HCT116 (cell line): ENCODE data around the gene KNTC1. TPM values are rescaled to one million over a fixed set of nuclear protein-coding genes. Genes with fewer than 3 reads are reported as not detected.
"Not testable (repeated sequence)": the region's sequence is repeated elsewhere in the genome, so short reads cannot be mapped to it uniquely, and the experiment has no call there.

Source experiments
- ATAC-seq: fragments of 200-7000 bp; cut with Tn5 transposase; 2 replicates; pipeline ENCODE4 v1.9.1; 2020; ENCODE audit warnings: mild to moderate bottlenecking, moderate library complexity
- BruUV-seq: library from RNA; stranded (reverse); fragments of 400-500 nt; replicated peaks from 2 replicates; lab custom pipeline; 2021; lab: Mats Ljungman, UMichigan
- CTCF ChIA-PET: fragments of 300-600 bp; sonication (Branson Sonifier 250); formaldehyde crosslinking; loops from one replicate; lab custom pipeline; 2021; ENCODE audit warnings: antibody characterized with exemption; lab: Charles Lee
- POLR2A ChIA-PET: fragments of 300-600, 350-600 bp; sonication (Branson Sonifier 250); formaldehyde crosslinking; loops from one replicate; lab custom pipeline; 2021; ENCODE audit warnings: antibody characterized with exemption; lab: Charles Lee
- RAD21 ChIA-PET, 2 experiments: fragments of 300-600 bp; sonication (Branson Sonifier 250); formaldehyde crosslinking; loops; one replicate each; lab custom pipeline; 2023; ENCODE audit warnings: low total read pairs in 2 of 2; ENCODE audit not compliant: uncharacterized antibody in 2 of 2, unreplicated experiment in 2 of 2, low non-redundant PET in 1 of 2; lab: Charles Lee
- DNase-seq: peaks from one replicate; pipeline ENCODE4 v3.0.0-alpha.2; 2010; ENCODE audit warnings: low read depth, low spot score
- H2AFZ ChIP-seq: fragments of 200-600 bp; shearing (Covaris generic), sonication (generic); 2 replicates; pipeline ENCODE4 v1.6.1; 2017; ENCODE audit warnings: low read depth, mixed run types, mixed read lengths, antibody characterized with exemption, low read length; ENCODE audit not compliant: poor library complexity, severe bottlenecking
- H3K27ac ChIP-seq: 2 replicates; pipeline ENCODE4 v1.5.1; 2012; ENCODE audit warnings: low read depth, low read length
- H3K27me3 ChIP-seq: fragments of 200-600 bp; sonication (generic); 2 replicates; pipeline ENCODE4 v1.6.1; 2016; ENCODE audit warnings: mixed run types, low read length, mixed read lengths; ENCODE audit not compliant: insufficient read depth
- H3K36me3 ChIP-seq, 2 experiments: fragments of 200-500 bp in 1 of 2; fragments of 200-600 bp in 1 of 2; sonication (Bioruptor generic) in 1 of 2; sonication (generic) in 1 of 2; 2 replicates each; pipeline versions ENCODE4 v1.5.1 to v1.6.1; 2014 to 2016; ENCODE audit warnings: low read length in 2 of 2, inconsistent platforms in 1 of 2, mixed read lengths in 1 of 2, mixed run types in 1 of 2; ENCODE audit not compliant: insufficient read depth in 2 of 2, control insufficient read depth in 1 of 2
- H3K4me1 ChIP-seq, 2 experiments: fragments of 200-600 bp in 1 of 2; sonication (generic) in 1 of 2; 2 replicates each; pipeline versions ENCODE4 v1.5.1 to v1.6.1; 2012 to 2017; ENCODE audit warnings: low read length in 2 of 2, inconsistent platforms in 1 of 2, mild to moderate bottlenecking in 1 of 2, mixed read lengths in 1 of 2, mixed run types in 1 of 2, moderate library complexity in 1 of 2; ENCODE audit not compliant: insufficient read depth in 2 of 2, control insufficient read depth in 1 of 2
- H3K4me2 ChIP-seq: fragments of 200-600 bp; sonication (generic); 2 replicates; pipeline ENCODE4 v1.6.1; 2017; ENCODE audit warnings: mixed run types, low read length, mixed read lengths
- H3K4me3 ChIP-seq, 2 experiments: fragments of 200-600 bp in 1 of 2; sonication (generic) in 1 of 2; replicated peaks in 1 of 2; 2 replicates each; pipeline ENCODE4 v1.5.1; 2011 to 2016; ENCODE audit warnings: low read length in 2 of 2, control low read depth in 1 of 2, low read depth in 1 of 2, mild to moderate bottlenecking in 1 of 2, mixed read lengths in 1 of 2, mixed run types in 1 of 2
- H3K79me2 ChIP-seq: fragments of 200-600 bp; sonication (generic); 2 replicates; pipeline ENCODE4 v1.6.1; 2017; ENCODE audit warnings: mild to moderate bottlenecking, mixed run types, low read length, moderate library complexity, mixed read lengths; ENCODE audit not compliant: insufficient read depth
- H3K9ac ChIP-seq: fragments of 200-600 bp; sonication (generic); 2 replicates; pipeline ENCODE4 v1.6.1; 2016; ENCODE audit warnings: low read length, mixed read lengths
- H3K9me2 ChIP-seq: fragments of 200-600 bp; sonication (generic), shearing (Covaris generic); 2 replicates; pipeline ENCODE4 v1.6.1; 2017; ENCODE audit warnings: mixed run types, mild to moderate bottlenecking, moderate library complexity; ENCODE audit not compliant: insufficient read depth
- H3K9me3 ChIP-seq, 2 experiments: fragments of 200-500 bp in 1 of 2; fragments of 200-600 bp in 1 of 2; sonication (Bioruptor generic) in 1 of 2; sonication (generic) in 1 of 2; 2 replicates each; pipeline ENCODE4 v1.6.1; 2014 to 2017; ENCODE audit warnings: low read length in 2 of 2, mixed read lengths in 2 of 2, inconsistent platforms in 1 of 2, low read depth in 1 of 2, mild to moderate bottlenecking in 1 of 2, mixed run types in 1 of 2, moderate library complexity in 1 of 2; ENCODE audit not compliant: control insufficient read depth in 1 of 2, insufficient read depth in 1 of 2
- H4K20me1 ChIP-seq: fragments of 200-600 bp; sonication (generic), shearing (Covaris generic); 2 replicates; pipeline ENCODE4 v1.6.1; 2017; ENCODE audit warnings: mixed run types, mild to moderate bottlenecking, moderate library complexity; ENCODE audit not compliant: insufficient read depth
- ATF3 ChIP-seq: IDR thresholded peaks from 2 replicates; pipeline ENCODE4 v1.6.1; 2012
- CEBPB ChIP-seq: IDR thresholded peaks from 2 replicates; pipeline ENCODE4 v1.6.1; 2012; ENCODE audit warnings: low read depth
- CTCF ChIP-seq, 3 experiments: fragments of 200-600 bp in 1 of 3; sonication (generic) in 1 of 3; IDR thresholded peaks in 2 of 3; conservative IDR thresholded peaks in 1 of 3; 2 replicates each; pipeline ENCODE4 v1.5.1; 2012 to 2017; ENCODE audit warnings: low read depth in 2 of 3, low read length in 2 of 3, antibody characterized with exemption in 1 of 3, borderline replicate concordance in 1 of 3, control low read depth in 1 of 3, mild to moderate bottlenecking in 1 of 3, mixed read lengths in 1 of 3, mixed run types in 1 of 3, moderate library complexity in 1 of 3; ENCODE audit not compliant: insufficient read depth in 1 of 3
- EGR1 ChIP-seq: IDR thresholded peaks from 2 replicates; pipeline ENCODE4 v1.6.1; 2012; ENCODE audit warnings: low read depth
- ELF1 ChIP-seq: IDR thresholded peaks from 2 replicates; pipeline ENCODE4 v1.6.1; 2012; ENCODE audit warnings: low read depth, borderline replicate concordance
- EZH2 ChIP-seq: fragments of 200-600 bp; sonication (generic); IDR thresholded peaks from 2 replicates; pipeline ENCODE4 v1.6.1; 2017; ENCODE audit warnings: antibody characterized with exemption, mixed run types
- RAD21 ChIP-seq: IDR thresholded peaks from 2 replicates; pipeline ENCODE4 v1.6.1; 2012; ENCODE audit warnings: low read depth, mild to moderate bottlenecking
- TCF7L2 ChIP-seq: IDR thresholded peaks from 2 replicates; pipeline ENCODE4 v1.7.0; 2011; ENCODE audit warnings: borderline replicate concordance, inconsistent platforms; ENCODE audit not compliant: insufficient read depth, insufficient read length; ENCODE audit errors: extremely low read depth
- YY1 ChIP-seq: IDR thresholded peaks from 2 replicates; pipeline ENCODE4 v1.6.1; 2011; ENCODE audit warnings: low read length, low read depth, moderate library complexity, mild to moderate bottlenecking; ENCODE audit not compliant: insufficient replicate concordance; ENCODE audit errors: extremely low read depth
- intact Hi-C: fragments of 100-400 bp; cut with micrococcal nuclease; formaldehyde crosslinking; loops from 2 replicates; pipeline ENCODE4 v1.10.0; 2022
- total RNA-seq: library from RNA; stranded (reverse); gene quantifications from one replicate; pipeline ENCODE4 v1.2.1, GENCODE V29; 2021; ENCODE audit not compliant: unreplicated experiment

KNTC1 gene
- total RNA-seq, 1 experiment from 2014 or later: 70.2 TPM

DNA sequence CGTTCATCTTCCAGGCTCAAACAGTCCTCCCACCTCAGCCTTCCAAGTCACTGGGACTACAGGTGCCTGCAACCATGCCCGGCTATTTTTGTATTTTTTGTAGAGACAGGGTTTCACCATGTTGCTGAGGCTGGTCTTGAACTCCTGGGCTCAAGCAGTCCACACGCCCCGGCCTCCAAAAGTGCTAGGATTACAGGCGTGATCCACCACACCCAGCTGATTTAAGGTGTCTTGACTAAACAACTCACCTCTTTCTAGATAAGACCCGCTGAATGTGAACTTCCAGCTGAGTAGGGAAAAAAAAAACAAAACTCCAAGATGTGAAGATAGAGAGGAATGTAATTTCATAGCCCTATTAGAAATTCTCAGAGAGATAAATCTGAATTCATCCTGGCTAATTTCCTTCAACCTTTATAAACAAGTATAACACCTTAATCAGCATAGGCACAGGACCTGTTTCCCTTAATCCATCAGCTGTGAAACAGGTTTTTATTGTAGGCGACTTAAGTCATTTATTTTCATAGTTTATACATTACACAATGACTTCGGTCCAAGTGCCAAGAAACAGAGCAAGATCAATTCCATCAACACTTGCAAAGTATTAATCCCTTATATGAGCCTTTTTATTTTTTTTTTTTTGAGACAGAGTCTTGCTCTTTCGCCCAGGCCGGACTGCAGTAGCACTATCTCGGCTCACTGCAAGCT is 124.6 kb downstream of the KNTC1 start:
- no peaks in the 10 kb centered on the region for H3K27me3 ChIP-seq
- H3K4me1 ChIP-seq: no peaks in the 10 kb centered on the region
- TF ChIP-seq YY1: no peak
- no peak for TF ChIP-seq CEBPB
- TF ChIP-seq EGR1: no peak
- no peak for TF ChIP-seq ATF3
- no peak for TF ChIP-seq CTCF (IDR thresholded peaks at IDR 0.05 in 2 of 3, conservative IDR thresholded peaks at IDR 0.05 in 1 of 3; ENCODE audit: borderline replicate concordance in 1 of 3, insufficient read depth in 1 of 3, low read depth in 2 of 3, low read length in 2 of 3)
- no peak for TF ChIP-seq TCF7L2
- TF ChIP-seq ELF1: no peak
- TF ChIP-seq EZH2: no peak
- no peak for TF ChIP-seq RAD21
- H3K9me3 ChIP-seq: no peaks in the 10 kb centered on the region
- H3K9me2 ChIP-seq: no peaks in the 10 kb centered on the region
- POLR2A ChIA-PET: no interaction called here
- no peak overlapping the region for H3K4me3 ChIP-seq
- no peak overlapping the region for H2AFZ ChIP-seq
- intact Hi-C loops: no loop called here
- no peaks in the 10 kb centered on the region for H4K20me1 ChIP-seq
- H3K36me3 ChIP-seq: no peaks in the 10 kb centered on the region
- no peak overlapping the region for H3K9ac ChIP-seq
- no TSS peak for BruUV-seq
- RAD21 ChIA-PET: no interaction called here
- no peak overlapping the region for H3K4me2 ChIP-seq
- CTCF ChIA-PET: no interaction called here
- H3K79me2 ChIP-seq: no peaks in the 10 kb centered on the region
- DNase-seq (no peak), ATAC-seq (no peak)
- H3K27ac ChIP-seq: no peak overlapping the region

DNA sequence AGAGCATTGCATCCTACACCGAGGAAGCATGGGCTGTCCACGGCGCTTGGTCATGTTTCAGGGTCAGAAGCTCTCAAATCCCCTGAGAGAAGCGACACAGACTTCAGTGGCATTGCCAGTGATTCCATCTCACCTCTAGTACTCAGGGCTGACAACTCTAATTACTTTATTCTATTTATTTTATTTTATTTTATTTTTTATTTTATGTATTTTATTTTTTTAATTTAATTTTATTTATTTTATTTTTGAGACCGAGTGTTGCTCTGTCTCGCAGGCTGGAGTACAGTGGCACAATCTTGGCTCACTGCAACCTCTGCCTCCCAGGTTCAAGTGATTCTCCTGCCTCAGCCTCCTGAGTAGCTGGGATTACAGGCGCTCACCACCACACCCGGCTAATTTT is 126.2 kb downstream of the KNTC1 start:
- DNase-seq, H3K79me2 ChIP-seq, H3K4me1 ChIP-seq, H4K20me1 ChIP-seq, POLR2A ChIA-PET, ATAC-seq, H3K36me3 ChIP-seq, H3K9ac ChIP-seq, H3K4me3 ChIP-seq, RAD21 ChIA-PET, H3K27me3 ChIP-seq, H3K4me2 ChIP-seq, H2AFZ ChIP-seq, BruUV-seq, intact Hi-C loops, H3K9me2 ChIP-seq, CTCF ChIA-PET, H3K9me3 ChIP-seq, H3K27ac ChIP-seq: not testable (repeated sequence)
